PC-9 (cell line): ENCODE results near the gene B4GALT6. TPM values are rescaled to one million over a fixed set of nuclear protein-coding genes. Genes with fewer than 3 reads are reported as not detected.

Source experiments
- BruUV-seq: library from RNA; stranded (reverse); fragments of 400-500 nt; replicated peaks from 2 replicates; lab custom pipeline; 2021; lab: Mats Ljungman, UMichigan
- CTCF ChIA-PET: fragments of 300-600 bp; sonication (Branson Sonifier 250); formaldehyde crosslinking; loops from one replicate; lab custom pipeline; 2022; ENCODE audit warnings: antibody characterized with exemption; lab: Charles Lee
- POLR2A ChIA-PET: fragments of 300-600 bp; sonication (Branson Sonifier 250); formaldehyde crosslinking; loops from one replicate; lab custom pipeline; 2022; ENCODE audit warnings: antibody characterized with exemption; ENCODE audit not compliant: unreplicated experiment; lab: Charles Lee
- DNase-seq, 2 experiments: peaks; one replicate each; pipeline versions ENCODE4 v3.0.0 to v3.0.0-alpha.2; 2015 to 2022; ENCODE audit warnings: mixed read lengths in 1 of 2
- H2AFZ ChIP-seq: fragments of 200-600 bp; sonication (generic); 2 replicates; pipeline ENCODE4 v1.8.1; 2017; ENCODE audit warnings: antibody characterized with exemption
- H3F3A ChIP-seq: fragments of 200-600 bp; sonication (generic); 2 replicates; pipeline ENCODE4 v1.8.1; 2017; ENCODE audit warnings: antibody characterized with exemption, mild to moderate bottlenecking, low read depth; ENCODE audit not compliant: insufficient read depth
- H3K27ac ChIP-seq: fragments of 200-600 bp; sonication (generic); 2 replicates; pipeline ENCODE4 v1.6.1; 2016; ENCODE audit warnings: mixed run types
- H3K27me3 ChIP-seq: fragments of 200-600 bp; sonication (generic); 2 replicates; pipeline ENCODE4 v1.6.1; 2016; ENCODE audit warnings: low read depth, mixed run types; ENCODE audit not compliant: insufficient read depth
- H3K36me3 ChIP-seq: fragments of 200-600 bp; sonication (generic); 2 replicates; pipeline ENCODE4 v1.6.1; 2016; ENCODE audit warnings: low read depth, mixed run types
- H3K4me1 ChIP-seq: fragments of 200-600 bp; sonication (generic); replicated peaks from 2 replicates; pipeline ENCODE4 v1.6.1; 2016; ENCODE audit warnings: mixed run types; ENCODE audit not compliant: insufficient read depth
- H3K4me2 ChIP-seq: fragments of 200-600 bp; sonication (generic); 2 replicates; pipeline ENCODE4 v1.6.1; 2017; ENCODE audit warnings: mixed run types
- H3K4me3 ChIP-seq: fragments of 200-600 bp; sonication (generic); 2 replicates; pipeline ENCODE4 v1.6.1; 2016; ENCODE audit warnings: mixed run types
- H3K79me2 ChIP-seq: fragments of 200-600 bp; sonication (generic); 2 replicates; pipeline ENCODE4 v1.6.1; 2017; ENCODE audit warnings: low read depth, mixed run types
- H3K9me2 ChIP-seq: fragments of 200-600 bp; sonication (generic); 2 replicates; pipeline ENCODE4 v1.8.1; 2017; ENCODE audit warnings: mild to moderate bottlenecking; ENCODE audit not compliant: insufficient read depth
- H3K9me3 ChIP-seq: fragments of 200-600 bp; sonication (generic); 2 replicates; pipeline ENCODE4 v1.8.1; 2016; ENCODE audit warnings: low read depth; ENCODE audit not compliant: insufficient read depth
- H4K20me1 ChIP-seq: fragments of 200-600 bp; sonication (generic); 2 replicates; pipeline ENCODE4 v1.8.1; 2017; ENCODE audit not compliant: insufficient read depth
- EZH2 ChIP-seq: fragments of 200-600 bp; sonication (generic); IDR thresholded peaks from 2 replicates; pipeline ENCODE4 v1.8.0; 2017; ENCODE audit warnings: antibody characterized with exemption, low read depth
- intact Hi-C: fragments of 100-400 bp; cut with micrococcal nuclease; formaldehyde crosslinking; loops from one replicate; pipeline ENCODE4 v1.10.0; 2022; ENCODE audit not compliant: unreplicated experiment
- total RNA-seq: library from RNA; stranded (reverse); gene quantifications from 2 replicates; pipeline ENCODE4 v1.2.3, GENCODE V29; 2021
- TF ChIP-seq, protein P1 (sequence below): fragments of 200-600 bp; sonication (generic); conservative IDR thresholded peaks from 2 replicates; pipeline ENCODE4 v1.6.1; 2017; ENCODE audit warnings: mixed run types, antibody characterized with exemption, mild to moderate bottlenecking, moderate library complexity

B4GALT6 gene
- total RNA-seq, 1 experiment from 2014 or later = 5.3 TPM

DNA sequence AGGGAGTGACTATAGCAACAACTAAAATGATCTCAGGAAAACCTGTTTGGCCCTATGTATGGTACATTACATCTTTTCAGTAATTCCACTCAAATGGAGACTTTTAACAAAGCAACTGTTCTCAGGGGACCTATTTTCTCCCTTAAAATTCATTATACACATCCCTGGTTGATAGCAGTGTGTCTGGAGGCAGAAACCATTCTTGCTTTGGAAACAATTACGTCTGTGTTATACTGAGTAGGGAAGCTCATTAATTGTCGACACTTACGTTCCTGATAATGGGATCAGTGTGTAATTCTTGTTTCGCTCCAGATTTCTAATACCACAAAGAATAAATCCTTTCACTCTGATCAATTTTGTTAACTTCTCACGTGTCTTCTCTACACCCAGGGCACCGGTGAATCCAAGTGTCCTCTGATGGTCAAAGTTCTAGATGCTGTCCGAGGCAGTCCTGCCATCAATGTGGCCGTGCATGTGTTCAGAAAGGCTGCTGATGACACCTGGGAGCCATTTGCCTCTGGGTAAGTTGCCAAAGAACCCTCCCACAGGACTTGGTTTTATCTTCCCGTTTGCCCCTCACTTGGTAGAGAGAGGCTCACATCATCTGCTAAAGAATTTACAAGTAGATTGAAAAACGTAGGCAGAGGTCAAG lies 91.7 kb downstream of the B4GALT6 start:
- no peaks in the 10 kb centered on the region for H3K4me1 ChIP-seq
- CTCF ChIA-PET = no interaction called here
- H3K9me2 ChIP-seq = no peaks in the 10 kb centered on the region
- no peaks in the 10 kb centered on the region for H3K27me3 ChIP-seq
- no peak for DNase-seq
- H3K79me2 ChIP-seq = no peaks in the 10 kb centered on the region
- intact Hi-C loops = no loop called here
- no peak overlapping the region for H3K4me3 ChIP-seq
- H3K9me3 ChIP-seq = no peaks in the 10 kb centered on the region
- H2AFZ ChIP-seq = no peak overlapping the region
- H3K4me2 ChIP-seq = no peak overlapping the region
- H4K20me1 ChIP-seq = no peaks in the 10 kb centered on the region
- no TSS peak for BruUV-seq
- POLR2A ChIA-PET = no interaction called here
- no peaks in the 10 kb centered on the region for H3K36me3 ChIP-seq
- TF ChIP-seq EZH2 = no peak
- TF ChIP-seq, protein P1, sequence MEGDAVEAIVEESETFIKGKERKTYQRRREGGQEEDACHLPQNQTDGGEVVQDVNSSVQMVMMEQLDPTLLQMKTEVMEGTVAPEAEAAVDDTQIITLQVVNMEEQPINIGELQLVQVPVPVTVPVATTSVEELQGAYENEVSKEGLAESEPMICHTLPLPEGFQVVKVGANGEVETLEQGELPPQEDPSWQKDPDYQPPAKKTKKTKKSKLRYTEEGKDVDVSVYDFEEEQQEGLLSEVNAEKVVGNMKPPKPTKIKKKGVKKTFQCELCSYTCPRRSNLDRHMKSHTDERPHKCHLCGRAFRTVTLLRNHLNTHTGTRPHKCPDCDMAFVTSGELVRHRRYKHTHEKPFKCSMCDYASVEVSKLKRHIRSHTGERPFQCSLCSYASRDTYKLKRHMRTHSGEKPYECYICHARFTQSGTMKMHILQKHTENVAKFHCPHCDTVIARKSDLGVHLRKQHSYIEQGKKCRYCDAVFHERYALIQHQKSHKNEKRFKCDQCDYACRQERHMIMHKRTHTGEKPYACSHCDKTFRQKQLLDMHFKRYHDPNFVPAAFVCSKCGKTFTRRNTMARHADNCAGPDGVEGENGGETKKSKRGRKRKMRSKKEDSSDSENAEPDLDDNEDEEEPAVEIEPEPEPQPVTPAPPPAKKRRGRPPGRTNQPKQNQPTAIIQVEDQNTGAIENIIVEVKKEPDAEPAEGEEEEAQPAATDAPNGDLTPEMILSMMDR = no peak
- no peaks in the 10 kb centered on the region for H3F3A ChIP-seq
- no peak overlapping the region for H3K27ac ChIP-seq

DNA sequence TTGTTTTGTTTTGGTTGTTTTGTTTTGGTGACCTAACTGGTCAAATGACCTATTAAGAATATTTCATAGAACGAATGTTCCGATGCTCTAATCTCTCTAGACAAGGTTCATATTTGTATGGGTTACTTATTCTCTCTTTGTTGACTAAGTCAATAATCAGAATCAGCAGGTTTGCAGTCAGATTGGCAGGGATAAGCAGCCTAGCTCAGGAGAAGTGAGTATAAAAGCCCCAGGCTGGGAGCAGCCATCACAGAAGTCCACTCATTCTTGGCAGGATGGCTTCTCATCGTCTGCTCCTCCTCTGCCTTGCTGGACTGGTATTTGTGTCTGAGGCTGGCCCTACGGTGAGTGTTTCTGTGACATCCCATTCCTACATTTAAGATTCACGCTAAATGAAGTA lies 92.8 kb downstream of the B4GALT6 start, which contains the start of gene TTR:
TSS of gene TTR (plus strand) at position 250 of the 400 bp plus-strand sequence. CDS start at position 276, 26 bp downstream.
- no peak within 1 kb of the TSS for H3K27ac ChIP-seq
- H3K79me2 ChIP-seq = no peaks in the 10 kb centered on the region
- no peaks in the 10 kb centered on the region for H4K20me1 ChIP-seq
- no peak within 1 kb of the TSS for H2AFZ ChIP-seq
- intact Hi-C loops = no loop called here
- no peaks in the 10 kb centered on the region for H3K9me3 ChIP-seq
- no peaks in the 10 kb centered on the region for H3K27me3 ChIP-seq
- H3K36me3 ChIP-seq = no peaks in the 10 kb centered on the region
- ChIA-PET POLR2A (no interaction called here), CTCF (no interaction called here)
- H3F3A ChIP-seq = no peaks in the 10 kb centered on the region
- no peaks in the 10 kb centered on the region for H3K9me2 ChIP-seq
- no peak for DNase-seq
- no peaks in the 10 kb centered on the region for H3K4me1 ChIP-seq
- no peak within 1 kb of the TSS for H3K4me2 ChIP-seq
- no peak for TF ChIP-seq EZH2
- TF ChIP-seq, protein P1 = no peak
- H3K4me3 ChIP-seq = no peak within 1 kb of the TSS
- no TSS peak for BruUV-seq

DNA sequence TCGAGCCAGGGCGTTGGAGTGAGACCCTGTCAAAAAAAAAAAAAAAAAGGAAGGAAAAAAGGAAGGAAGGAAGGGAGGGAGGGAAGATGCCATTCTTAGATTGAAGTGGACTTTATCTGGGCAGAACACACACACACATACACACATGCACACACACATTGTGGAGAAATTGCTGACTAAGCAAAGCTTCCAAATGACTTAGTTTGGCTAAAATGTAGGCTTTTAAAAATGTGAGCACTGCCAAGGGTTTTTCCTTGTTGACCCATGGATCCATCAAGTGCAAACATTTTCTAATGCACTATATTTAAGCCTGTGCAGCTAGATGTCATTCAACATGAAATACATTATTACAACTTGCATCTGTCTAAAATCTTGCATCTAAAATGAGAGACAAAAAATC lies 93.3 kb downstream of the B4GALT6 start:
- Histone ChIP-seq H3K4me3 (no peak overlapping the region), H3K27me3 (no peaks in the 10 kb centered on the region), H3K79me2 (no peaks in the 10 kb centered on the region), H4K20me1 (no peaks in the 10 kb centered on the region), H3K9me3 (no peaks in the 10 kb centered on the region), H3K4me1 (no peaks in the 10 kb centered on the region), H3K4me2 (no peak overlapping the region), H3K9me2 (no peaks in the 10 kb centered on the region), H2AFZ (no peak overlapping the region), H3K36me3 (no peaks in the 10 kb centered on the region), H3K27ac (no peak overlapping the region), H3F3A (no peaks in the 10 kb centered on the region)
- POLR2A ChIA-PET = no interaction called here
- no peak for DNase-seq
- CTCF ChIA-PET = no interaction called here
- TF ChIP-seq EZH2 = no peak
- TF ChIP-seq, protein P1 = no peak
- no TSS peak for BruUV-seq
- intact Hi-C loops = no loop called here
